CD4-positive, alpha-beta T cell treated with Interferon alpha-2 for 1 hour (primary cell): ENCODE data around the gene CHCHD6.

Experiments
- DNase-seq, 2 donors: peaks; one replicate each; pipeline ENCODE4 v3.0.0-alpha.2; 2020 to 2022

CHCHD6 gene

GRCh38 chr3:126926684-126927400, 222.8 kb downstream of the CHCHD6 start:
- no peak for DNase-seq

- DNase-seq = no peak
Measured at GRCh38 chr3:126927401-126927750, 223.3 kb downstream of the CHCHD6 start.

GRCh38 chr3:126927846-126928245, 223.8 kb downstream of the CHCHD6 start:
- no peak for DNase-seq

- DNase-seq = no peak
Measured at GRCh38 chr3:126928921-126929474, 225.0 kb downstream of the CHCHD6 start.

DNA sequence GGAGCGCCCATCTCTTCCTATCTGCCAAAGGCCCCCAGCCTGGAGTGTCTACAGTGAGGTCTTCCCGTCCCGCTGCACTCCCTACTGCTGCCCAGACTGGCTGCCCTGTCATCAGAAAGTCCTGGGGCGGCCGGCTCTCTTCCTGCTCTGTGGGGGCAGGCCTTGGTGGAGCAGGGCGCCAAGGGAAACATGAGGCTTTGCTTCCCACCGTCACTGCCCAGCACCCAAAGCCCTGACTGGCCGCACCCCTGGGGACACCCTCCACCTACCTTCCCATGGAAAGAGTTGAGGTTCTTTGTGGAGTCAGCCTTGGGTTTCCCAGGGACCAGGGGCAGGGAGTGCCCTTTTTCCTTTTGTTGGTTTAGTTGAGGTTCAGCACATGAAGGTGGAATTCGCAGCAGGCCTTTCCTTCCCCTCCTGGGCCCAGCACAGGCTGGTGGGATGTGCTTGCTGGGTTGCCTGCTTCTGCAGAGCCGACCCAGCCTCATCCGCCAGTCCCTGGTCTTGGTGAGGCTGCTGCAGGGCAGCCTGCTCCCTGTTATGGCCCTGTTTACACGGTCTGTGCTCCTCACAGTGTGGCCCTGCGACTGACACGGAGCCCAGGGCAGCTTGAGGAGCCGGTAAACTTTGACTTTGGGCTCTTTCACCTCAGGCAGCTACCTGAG, 227.0 kb downstream of the CHCHD6 start:
- DNase-seq = no peak

GRCh38 chr3:126931806-126932187, 227.8 kb downstream of the CHCHD6 start:
- no peak for DNase-seq

DNA sequence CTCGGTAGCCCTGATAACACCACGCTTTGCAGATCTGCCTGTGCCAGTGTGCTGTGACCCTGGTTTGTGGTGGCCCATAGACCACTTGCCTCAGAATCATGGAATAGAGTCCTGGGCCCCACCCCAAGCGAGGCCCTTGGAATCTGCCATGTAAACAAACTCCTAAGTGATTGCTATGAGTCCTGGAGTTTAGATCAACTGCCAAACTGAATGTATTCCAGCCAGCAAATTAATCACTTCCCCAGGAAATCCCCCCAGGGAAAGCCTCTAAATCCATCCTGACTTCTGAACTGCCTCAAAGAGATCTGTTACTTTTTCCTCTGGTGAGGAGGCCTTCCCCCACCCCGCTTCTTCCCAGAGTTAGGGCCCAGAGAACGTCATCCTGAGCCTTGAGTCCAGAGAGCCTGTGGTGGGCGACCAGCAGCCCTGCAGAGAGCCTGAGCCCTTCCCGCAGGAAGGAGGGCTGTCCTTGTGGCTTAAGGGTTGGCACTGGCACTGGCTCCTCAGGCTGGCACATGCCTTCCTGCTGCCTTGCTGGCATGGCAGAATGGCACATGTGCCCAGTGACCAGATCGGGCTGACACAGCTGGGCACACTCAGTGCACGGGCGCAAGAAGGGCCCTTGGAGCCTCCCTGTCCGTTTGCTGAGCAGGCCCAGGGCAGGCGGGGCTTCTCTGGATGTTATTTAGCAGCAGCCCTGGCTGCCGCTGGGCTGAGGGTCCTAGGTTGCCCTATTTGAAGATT, 228.3 kb downstream of the CHCHD6 start:
- no peak for DNase-seq

DNA sequence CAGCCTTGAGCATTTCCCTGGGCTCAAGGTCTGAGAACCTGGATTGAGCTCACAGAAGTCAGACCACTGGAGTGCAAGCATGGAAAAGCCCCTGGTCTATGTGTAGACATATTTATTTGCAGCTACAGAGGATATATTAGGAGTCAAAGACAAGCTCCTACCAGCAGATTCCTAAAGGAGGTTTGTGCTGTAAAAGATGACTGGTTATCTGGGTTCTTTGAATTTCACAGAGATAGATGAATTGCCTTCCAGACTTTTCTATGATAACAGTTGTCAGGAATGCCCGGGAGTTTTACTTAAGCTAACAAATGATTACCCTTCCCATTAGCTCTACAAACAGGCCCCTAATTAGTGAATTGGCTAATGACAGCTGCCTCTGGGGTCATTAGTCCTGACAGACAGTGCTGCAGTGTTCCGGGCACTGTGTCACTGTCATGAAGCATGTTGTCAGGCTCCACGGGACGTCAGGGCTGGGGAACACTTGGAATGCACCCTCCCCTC, 230.0 kb downstream of the CHCHD6 start:
- DNase-seq = no peak

GRCh38 chr3:126934991-126935390, 231.0 kb downstream of the CHCHD6 start:
- no peak for DNase-seq

- DNase-seq = no peak
Measured at GRCh38 chr3:126935756-126936509, 231.9 kb downstream of the CHCHD6 start.

DNA sequence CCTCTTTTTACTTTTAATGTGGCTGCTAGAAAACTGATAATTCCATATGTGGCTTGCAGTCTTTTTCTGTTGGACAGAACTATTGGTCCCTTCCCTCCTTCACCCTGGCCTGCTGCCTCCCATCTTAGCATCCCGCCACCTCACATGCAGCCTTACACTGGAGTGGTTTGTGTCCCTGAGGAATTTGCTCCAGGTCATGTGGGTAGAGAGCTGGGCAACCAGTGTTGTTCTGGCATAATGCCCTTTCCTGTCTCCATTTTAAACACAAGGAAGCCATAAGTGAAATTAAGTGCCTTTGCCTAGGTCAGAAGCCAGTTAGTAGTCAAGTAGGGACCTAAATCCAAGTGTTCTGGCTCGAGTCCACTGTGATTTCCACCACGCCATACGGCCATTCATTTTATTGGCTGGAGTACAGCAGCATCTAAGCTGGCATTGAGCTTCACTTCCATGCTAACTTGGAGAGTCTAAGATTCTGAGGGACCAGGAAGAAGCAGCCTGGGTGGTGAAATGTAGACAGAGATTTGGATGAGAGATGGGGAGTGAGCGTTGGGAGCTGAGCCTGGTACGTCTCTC, 232.9 kb downstream of the CHCHD6 start:
- no peak for DNase-seq

- DNase-seq = no peak
Measured at GRCh38 chr3:126937533-126937932, 233.5 kb downstream of the CHCHD6 start.

DNA sequence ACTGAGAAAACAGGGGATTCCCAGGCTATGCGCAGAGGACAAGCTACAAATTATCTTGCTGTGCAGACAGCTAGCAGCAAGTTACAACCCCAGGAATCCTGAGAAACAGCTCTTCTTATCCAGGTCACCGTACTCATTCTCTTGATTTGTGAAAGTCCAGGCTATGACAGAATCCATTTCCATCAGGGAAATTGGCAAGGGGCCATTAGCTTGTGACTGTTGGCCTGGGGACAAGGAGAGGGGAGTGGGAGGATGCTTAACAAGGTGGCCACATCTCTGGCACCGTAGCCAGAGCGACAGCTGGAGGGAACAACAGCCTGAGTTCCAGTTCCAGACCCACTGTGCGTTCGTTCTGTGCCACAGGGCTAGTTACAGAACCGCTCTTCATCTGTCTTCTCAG, 233.9 kb downstream of the CHCHD6 start:
- DNase-seq = no peak

GRCh38 chr3:126938520-126939337, 234.7 kb downstream of the CHCHD6 start:
- no peak for DNase-seq

- DNase-seq = no peak
Measured at GRCh38 chr3:126939338-126939718, 235.3 kb downstream of the CHCHD6 start.

- DNase-seq = no peak
Measured at GRCh38 chr3:126939733-126940132, 235.7 kb downstream of the CHCHD6 start.

DNA sequence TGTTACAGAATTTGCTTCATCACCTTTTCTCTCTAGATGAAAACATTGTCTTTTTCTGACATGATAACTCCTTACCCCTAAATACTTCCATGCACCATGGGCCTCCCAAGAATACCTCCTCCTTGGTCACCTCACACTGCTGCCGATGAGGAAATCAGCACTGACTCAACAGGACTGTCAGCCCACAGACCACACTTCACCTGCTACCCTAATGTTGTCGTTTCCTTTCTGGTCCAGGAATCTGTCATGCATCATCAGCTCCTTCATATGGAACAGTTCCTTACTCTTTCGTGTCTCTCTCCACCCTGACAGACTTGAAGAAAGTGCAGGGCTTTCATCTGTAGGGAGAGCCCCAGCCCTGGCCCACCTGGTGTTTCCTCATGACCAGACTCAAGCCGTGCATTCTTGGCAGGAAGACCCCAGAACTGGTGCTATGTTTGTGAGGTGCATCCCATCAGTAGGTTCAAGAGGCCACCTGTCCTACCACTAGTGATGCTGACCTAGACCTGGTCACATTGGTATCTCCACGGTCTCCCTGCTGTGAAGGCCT, 237.8 kb downstream of the CHCHD6 start:
- DNase-seq = no peak

DNA sequence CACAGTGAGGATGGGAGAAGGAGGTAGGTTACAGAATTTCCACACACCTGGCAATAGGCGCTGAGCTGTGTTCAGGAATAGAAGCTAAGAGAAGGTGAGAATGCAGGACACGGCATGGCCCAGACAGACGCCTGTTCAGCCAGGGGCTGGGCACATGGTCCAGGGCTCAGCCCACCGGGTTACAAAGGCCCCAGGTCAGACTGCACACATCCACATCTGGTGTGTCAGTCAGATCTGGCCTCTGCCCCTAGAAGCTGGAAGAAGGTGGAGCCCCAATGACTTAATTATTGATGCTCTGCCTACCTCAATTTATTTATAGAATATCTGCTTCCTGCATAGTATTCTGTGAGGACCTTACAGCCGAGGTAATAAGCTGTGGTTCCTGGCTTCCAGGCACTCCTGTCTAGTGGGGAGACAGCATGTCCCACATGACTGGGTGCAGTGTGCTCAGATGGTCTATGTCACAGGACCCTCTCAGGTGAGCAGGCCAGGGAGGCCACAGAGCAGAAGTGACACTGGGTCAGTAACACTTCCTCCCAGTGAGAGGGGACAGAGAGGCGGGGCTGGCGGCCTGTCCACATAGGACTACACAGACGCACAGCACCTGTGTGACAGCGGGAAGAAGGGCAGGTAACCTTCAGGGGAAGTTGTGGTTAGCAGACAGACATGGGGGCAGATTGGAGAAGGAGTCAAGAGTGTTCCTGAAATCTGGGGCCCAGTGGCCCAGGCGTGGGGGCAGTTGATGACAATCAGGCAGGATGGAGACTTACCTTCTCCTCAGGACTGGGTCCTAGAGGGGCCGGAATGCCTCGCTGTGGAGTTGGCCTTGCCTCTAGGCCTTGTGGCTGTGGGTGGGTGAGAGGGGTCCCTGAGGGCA, 240.3 kb downstream of the CHCHD6 start:
- no peak for DNase-seq

- DNase-seq = no peak
Measured at GRCh38 chr3:126945171-126945721, 241.2 kb downstream of the CHCHD6 start.

GRCh38 chr3:126945891-126946290, 241.9 kb downstream of the CHCHD6 start:
- DNase-seq = no peak
